ENCODE measurements around the gene ING3. TPM values are rescaled to one million over a fixed set of nuclear protein-coding genes. Genes with fewer than 3 reads are reported as not detected.

Gene ING3
- total RNA-seq, 2 experiments from 2014 or later: 12.5 to 22.2 TPM

GRCh38 chr7:120984406-120984805, 33.8 kb downstream of the ING3 start:
- intact Hi-C loops (cut with micrococcal nuclease; ENCODE audit: unreplicated experiment): loop anchor here (10.0 kb wide), 1 partner anchor 370 kb away; no protein-coding TSS in a partner anchor
- BruUV-seq (replicated peaks): no TSS peak
- CTCF ChIA-PET (ENCODE audit: unreplicated experiment): no interaction called here

GRCh38 chr7:120985130-120985758, 34.7 kb downstream of the ING3 start:
- Histone ChIP-seq H2AFZ (ENCODE audit: low read length) (no peak overlapping the region), H3K79me2 (ENCODE audit: insufficient read depth, low read depth, low read length) (no peaks in the 10 kb centered on the region), H3K9me2 (ENCODE audit: insufficient read depth, low read length) (no peaks in the 10 kb centered on the region), H3K27ac (ENCODE audit: low read depth, low read length, poor library complexity, severe bottlenecking) (no peak overlapping the region), H3K9me3 (ENCODE audit: low read length) (no peaks in the 10 kb centered on the region), H3K4me2 (ENCODE audit: low read length) (no peak overlapping the region), H4K20me1 (ENCODE audit: insufficient read depth, low read length) (no peaks in the 10 kb centered on the region), H3K4me3 (ENCODE audit: low read depth, low read length, poor library complexity, severe bottlenecking) (no peak overlapping the region), H3K4me1 (ENCODE audit: insufficient read depth, low read length, poor library complexity, severe bottlenecking) (peaks cover 7% of the 10 kb centered on the region), H3K36me3 (ENCODE audit: insufficient read depth, low read length) (no peaks in the 10 kb centered on the region)
- POLR2A ChIA-PET: interaction anchor here (1.4 kb wide), 1 partner anchor 18 kb away, joined by 3 read pairs; no protein-coding TSS in a partner anchor
- DNase-seq (ENCODE audit: low spot score): no peak
- intact Hi-C loops (cut with micrococcal nuclease; ENCODE audit: unreplicated experiment): loop anchor here (10.0 kb wide), 1 partner anchor 370 kb away; no protein-coding TSS in a partner anchor
- no peak for TF ChIP-seq EZH2phosphoT487 (IDR thresholded peaks at IDR 0.05; ENCODE audit: borderline replicate concordance, low read depth, low read length)
- TF ChIP-seq, protein P1, sequence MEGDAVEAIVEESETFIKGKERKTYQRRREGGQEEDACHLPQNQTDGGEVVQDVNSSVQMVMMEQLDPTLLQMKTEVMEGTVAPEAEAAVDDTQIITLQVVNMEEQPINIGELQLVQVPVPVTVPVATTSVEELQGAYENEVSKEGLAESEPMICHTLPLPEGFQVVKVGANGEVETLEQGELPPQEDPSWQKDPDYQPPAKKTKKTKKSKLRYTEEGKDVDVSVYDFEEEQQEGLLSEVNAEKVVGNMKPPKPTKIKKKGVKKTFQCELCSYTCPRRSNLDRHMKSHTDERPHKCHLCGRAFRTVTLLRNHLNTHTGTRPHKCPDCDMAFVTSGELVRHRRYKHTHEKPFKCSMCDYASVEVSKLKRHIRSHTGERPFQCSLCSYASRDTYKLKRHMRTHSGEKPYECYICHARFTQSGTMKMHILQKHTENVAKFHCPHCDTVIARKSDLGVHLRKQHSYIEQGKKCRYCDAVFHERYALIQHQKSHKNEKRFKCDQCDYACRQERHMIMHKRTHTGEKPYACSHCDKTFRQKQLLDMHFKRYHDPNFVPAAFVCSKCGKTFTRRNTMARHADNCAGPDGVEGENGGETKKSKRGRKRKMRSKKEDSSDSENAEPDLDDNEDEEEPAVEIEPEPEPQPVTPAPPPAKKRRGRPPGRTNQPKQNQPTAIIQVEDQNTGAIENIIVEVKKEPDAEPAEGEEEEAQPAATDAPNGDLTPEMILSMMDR (conservative IDR thresholded peaks at IDR 0.05; ENCODE audit: low read length): no peak
- CTCF ChIA-PET (ENCODE audit: unreplicated experiment): no interaction called here
- no TSS peak for BruUV-seq (replicated peaks)

More at GRCh38 chr7:120984406-120984805, 33.8 kb downstream of the ING3 start:
- Histone ChIP-seq H4K20me1 (ENCODE audit: insufficient read depth, low read length) (no peaks in the 10 kb centered on the region), H3K36me3 (ENCODE audit: insufficient read depth, low read length) (no peaks in the 10 kb centered on the region), H3K9me3 (ENCODE audit: low read length) (no peaks in the 10 kb centered on the region), H3K27ac (ENCODE audit: low read depth, low read length, poor library complexity, severe bottlenecking) (no peak overlapping the region), H3K4me3 (ENCODE audit: low read depth, low read length, poor library complexity, severe bottlenecking) (no peak overlapping the region), H3K79me2 (ENCODE audit: insufficient read depth, low read depth, low read length) (no peaks in the 10 kb centered on the region), H3K4me2 (ENCODE audit: low read length) (no peak overlapping the region), H3K4me1 (ENCODE audit: insufficient read depth, low read length, poor library complexity, severe bottlenecking) (peaks cover 7% of the 10 kb centered on the region), H3K9me2 (ENCODE audit: insufficient read depth, low read length) (no peaks in the 10 kb centered on the region; the same call in 1 of the 2 replicates), H2AFZ (ENCODE audit: low read length) (no peak overlapping the region)
- POLR2A ChIA-PET: interaction anchor here (1.4 kb wide), 1 partner anchor 18 kb away, joined by 3 read pairs; no protein-coding TSS in a partner anchor
- no peak for DNase-seq (ENCODE audit: low spot score)
- TF ChIP-seq, protein P1 (conservative IDR thresholded peaks at IDR 0.05; ENCODE audit: low read length): no peak
- no peak for TF ChIP-seq EZH2phosphoT487 (IDR thresholded peaks at IDR 0.05; ENCODE audit: borderline replicate concordance, low read depth, low read length)

DNA sequence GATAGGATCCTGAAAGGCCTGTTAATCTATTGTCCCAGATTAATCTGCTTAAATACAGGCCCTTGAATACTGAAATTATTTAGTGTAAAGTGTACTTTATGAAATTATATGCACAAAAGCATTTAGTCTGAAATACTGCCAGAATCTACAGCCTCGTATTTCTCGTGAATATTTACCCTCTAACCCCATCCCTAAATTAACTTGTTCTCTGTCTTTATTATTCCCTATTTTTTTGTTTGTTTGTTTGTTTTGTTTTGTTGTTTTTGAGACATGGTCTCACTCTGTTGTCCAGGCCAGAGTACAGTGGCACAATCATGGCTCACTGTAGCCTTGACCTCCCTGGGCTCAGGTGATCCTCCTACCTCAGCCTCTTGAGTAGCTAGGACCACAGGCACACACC, 35.3 kb downstream of the ING3 start:
- TF ChIP-seq, protein P1 (conservative IDR thresholded peaks at IDR 0.05; ENCODE audit: low read length): no peak
- TF ChIP-seq EZH2phosphoT487 (IDR thresholded peaks at IDR 0.05; ENCODE audit: borderline replicate concordance, low read depth, low read length): no peak
- H3K36me3 ChIP-seq (ENCODE audit: insufficient read depth, low read length): no peaks in the 10 kb centered on the region
- DNase-seq (ENCODE audit: low spot score): no peak
- CTCF ChIA-PET (ENCODE audit: unreplicated experiment): no interaction called here
- no peak overlapping the region for H3K4me2 ChIP-seq (ENCODE audit: low read length)
- H3K27ac ChIP-seq (ENCODE audit: low read depth, low read length, poor library complexity, severe bottlenecking): no peak overlapping the region
- H3K9me2 ChIP-seq (ENCODE audit: insufficient read depth, low read length): no peaks in the 10 kb centered on the region
- H3K79me2 ChIP-seq (ENCODE audit: insufficient read depth, low read depth, low read length): no peaks in the 10 kb centered on the region
- POLR2A ChIA-PET: interaction anchor here (1.4 kb wide), 1 partner anchor 17 kb away, joined by 3 read pairs; no protein-coding TSS in a partner anchor
- peaks cover 7% of the 10 kb centered on the region for H3K4me1 ChIP-seq (ENCODE audit: insufficient read depth, low read length, poor library complexity, severe bottlenecking)
- no TSS peak for BruUV-seq (replicated peaks)
- intact Hi-C loops (cut with micrococcal nuclease; ENCODE audit: unreplicated experiment): loop anchor here (2.0 to 10.0 kb wide), 2 partner anchors 121 to 369 kb away; no protein-coding TSS in a partner anchor
- H3K4me3 ChIP-seq (ENCODE audit: low read depth, low read length, poor library complexity, severe bottlenecking): no peak overlapping the region
- H3K9me3 ChIP-seq (ENCODE audit: low read length): no peaks in the 10 kb centered on the region
- no peaks in the 10 kb centered on the region for H4K20me1 ChIP-seq (ENCODE audit: insufficient read depth, low read length)
- H2AFZ ChIP-seq (ENCODE audit: low read length): no peak overlapping the region

Data from OCI-LY7 (cell line).